ENCODE measurements around the gene TMEM17.

DNA sequence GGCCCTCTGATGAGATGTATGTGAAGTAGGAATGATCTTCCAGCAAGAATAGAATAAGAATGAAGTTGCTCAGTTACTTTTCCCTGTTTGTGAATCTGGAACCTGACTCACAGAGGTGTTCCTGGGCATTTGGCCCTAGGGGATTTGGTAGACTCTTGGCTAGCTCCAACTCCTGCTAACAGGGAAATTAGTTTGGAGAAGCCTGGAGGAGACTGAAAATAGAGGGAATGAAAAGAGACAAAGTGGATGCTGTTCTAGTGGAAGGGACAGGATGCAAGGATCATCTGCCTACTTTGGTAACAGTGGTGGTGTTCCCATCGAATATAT is 19.6 kb downstream of the TMEM17 start:
- TF ChIP-seq EZH2 (IDR thresholded peaks at IDR 0.05; ENCODE audit: low read depth, unreplicated experiment), result no peak
- TF ChIP-seq, protein P1, sequence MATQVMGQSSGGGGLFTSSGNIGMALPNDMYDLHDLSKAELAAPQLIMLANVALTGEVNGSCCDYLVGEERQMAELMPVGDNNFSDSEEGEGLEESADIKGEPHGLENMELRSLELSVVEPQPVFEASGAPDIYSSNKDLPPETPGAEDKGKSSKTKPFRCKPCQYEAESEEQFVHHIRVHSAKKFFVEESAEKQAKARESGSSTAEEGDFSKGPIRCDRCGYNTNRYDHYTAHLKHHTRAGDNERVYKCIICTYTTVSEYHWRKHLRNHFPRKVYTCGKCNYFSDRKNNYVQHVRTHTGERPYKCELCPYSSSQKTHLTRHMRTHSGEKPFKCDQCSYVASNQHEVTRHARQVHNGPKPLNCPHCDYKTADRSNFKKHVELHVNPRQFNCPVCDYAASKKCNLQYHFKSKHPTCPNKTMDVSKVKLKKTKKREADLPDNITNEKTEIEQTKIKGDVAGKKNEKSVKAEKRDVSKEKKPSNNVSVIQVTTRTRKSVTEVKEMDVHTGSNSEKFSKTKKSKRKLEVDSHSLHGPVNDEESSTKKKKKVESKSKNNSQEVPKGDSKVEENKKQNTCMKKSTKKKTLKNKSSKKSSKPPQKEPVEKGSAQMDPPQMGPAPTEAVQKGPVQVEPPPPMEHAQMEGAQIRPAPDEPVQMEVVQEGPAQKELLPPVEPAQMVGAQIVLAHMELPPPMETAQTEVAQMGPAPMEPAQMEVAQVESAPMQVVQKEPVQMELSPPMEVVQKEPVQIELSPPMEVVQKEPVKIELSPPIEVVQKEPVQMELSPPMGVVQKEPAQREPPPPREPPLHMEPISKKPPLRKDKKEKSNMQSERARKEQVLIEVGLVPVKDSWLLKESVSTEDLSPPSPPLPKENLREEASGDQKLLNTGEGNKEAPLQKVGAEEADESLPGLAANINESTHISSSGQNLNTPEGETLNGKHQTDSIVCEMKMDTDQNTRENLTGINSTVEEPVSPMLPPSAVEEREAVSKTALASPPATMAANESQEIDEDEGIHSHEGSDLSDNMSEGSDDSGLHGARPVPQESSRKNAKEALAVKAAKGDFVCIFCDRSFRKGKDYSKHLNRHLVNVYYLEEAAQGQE (IDR thresholded peaks at IDR 0.05; ENCODE audit: unreplicated experiment), result no peak
- TF ChIP-seq CTCF (conservative IDR thresholded peaks at IDR 0.05; ENCODE audit: low read depth in 2 of 2), result no peak
